Nephron (organoid): ENCODE measurements around the gene RGS5.

Experiments
- H3K27ac Mint-ChIP-seq, 3 experiments: 2 replicates each; pipeline ENCODE4 v1.8.0; 2020; ENCODE audit warnings: mixed read lengths in 3 of 3, mild to moderate bottlenecking in 2 of 3, moderate library complexity in 1 of 3
- H3K27me3 Mint-ChIP-seq: 2 replicates; pipeline ENCODE4 v1.8.0; 2021; ENCODE audit warnings: low read depth, mild to moderate bottlenecking, moderate library complexity, mixed read lengths
- H3K36me3 Mint-ChIP-seq: 2 replicates; pipeline ENCODE4 v1.8.0; 2020; ENCODE audit warnings: low read depth, mixed read lengths
- H3K4me1 Mint-ChIP-seq: 2 replicates; pipeline ENCODE4 v1.8.0; 2020; ENCODE audit warnings: mixed read lengths
- H3K4me3 Mint-ChIP-seq, 3 experiments: 2 replicates each; pipeline ENCODE4 v1.8.0; 2020; ENCODE audit warnings: mild to moderate bottlenecking in 3 of 3, mixed read lengths in 3 of 3, moderate library complexity in 2 of 3
- H3K9me3 Mint-ChIP-seq: 2 replicates; pipeline ENCODE4 v1.8.0; 2020; ENCODE audit warnings: mixed read lengths
- CTCF ChIP-seq, 3 experiments: fragments of 200-600 bp; sonication (generic); IDR thresholded peaks; one replicate each; pipeline ENCODE4 v1.5.0; 2021; ENCODE audit warnings: antibody characterized with exemption in 3 of 3; ENCODE audit not compliant: unreplicated experiment in 3 of 3

Gene RGS5

GRCh38 chr1:163120372-163120771, 82.3 kb downstream of the RGS5 start:
- no peak overlapping the region for H3K4me3 Mint-ChIP-seq
- H3K9me3 Mint-ChIP-seq: no peaks in the 10 kb centered on the region
- no peaks in the 10 kb centered on the region for H3K27me3 Mint-ChIP-seq
- no peak for TF ChIP-seq CTCF (IDR thresholded peaks at IDR 0.05; ENCODE audit: unreplicated experiment in 3 of 3)
- H3K36me3 Mint-ChIP-seq: no peaks in the 10 kb centered on the region
- no peaks in the 10 kb centered on the region for H3K4me1 Mint-ChIP-seq
- no peak overlapping the region for H3K27ac Mint-ChIP-seq

GRCh38 chr1:163119707-163120106, 83.0 kb downstream of the RGS5 start:
- Mint-ChIP-seq H3K36me3 (no peaks in the 10 kb centered on the region), H3K4me1 (no peaks in the 10 kb centered on the region), H3K27me3 (no peaks in the 10 kb centered on the region), H3K27ac (no peak overlapping the region), H3K4me3 (no peak overlapping the region), H3K9me3 (no peaks in the 10 kb centered on the region)
- TF ChIP-seq CTCF (IDR thresholded peaks at IDR 0.05; ENCODE audit: unreplicated experiment in 3 of 3): no peak

GRCh38 chr1:163115887-163116286, 86.8 kb downstream of the RGS5 start:
- H3K27me3 Mint-ChIP-seq: no peaks in the 10 kb centered on the region
- no peak overlapping the region for H3K4me3 Mint-ChIP-seq
- H3K9me3 Mint-ChIP-seq: no peaks in the 10 kb centered on the region
- H3K4me1 Mint-ChIP-seq: no peaks in the 10 kb centered on the region
- no peak overlapping the region for H3K27ac Mint-ChIP-seq
- TF ChIP-seq CTCF (IDR thresholded peaks at IDR 0.05; ENCODE audit: unreplicated experiment in 3 of 3): no peak
- H3K36me3 Mint-ChIP-seq: no peaks in the 10 kb centered on the region

- Mint-ChIP-seq H3K36me3 (no peaks in the 10 kb centered on the region), H3K4me3 (no peak overlapping the region)
- TF ChIP-seq CTCF (IDR thresholded peaks at IDR 0.05; ENCODE audit: unreplicated experiment in 3 of 3): no peak
Observed at GRCh38 chr1:163107655-163108054, 95.1 kb downstream of the RGS5 start.

DNA sequence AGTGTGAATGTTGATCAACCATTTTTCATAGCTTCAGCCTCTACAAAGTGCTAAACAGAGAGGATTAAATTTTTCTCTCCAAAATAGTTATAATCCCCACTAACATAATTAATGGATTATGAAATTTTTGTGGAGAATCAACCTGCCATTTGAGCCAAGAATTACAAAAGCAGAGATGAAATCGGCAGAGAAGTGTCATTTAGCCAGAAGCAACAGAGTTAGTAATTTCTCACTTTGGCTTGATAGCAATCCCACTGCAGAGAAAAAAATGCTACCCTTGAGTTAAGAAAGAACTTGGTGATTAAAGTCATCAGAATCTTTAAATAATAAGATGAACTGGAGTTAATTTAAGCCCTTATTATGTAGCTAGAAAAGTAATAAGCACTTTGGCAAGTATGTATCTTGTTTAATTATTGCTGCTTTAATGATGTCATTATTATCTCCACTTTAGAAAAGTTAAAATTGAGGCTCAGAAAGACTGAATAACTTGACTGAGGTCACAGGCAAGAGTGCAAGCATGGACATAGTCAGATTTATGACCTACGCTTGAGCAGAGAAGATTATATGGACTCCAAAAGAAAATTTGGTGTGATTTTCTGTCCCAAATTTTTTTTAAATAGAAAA, 96.2 kb downstream of the RGS5 start:
- Mint-ChIP-seq H3K9me3 (peaks cover 3% of the 10 kb centered on the region), H3K4me1 (peaks cover 5% of the 10 kb centered on the region), H3K36me3 (no peaks in the 10 kb centered on the region), H3K4me3 (no peak overlapping the region), H3K27ac (peak overlapping the region in 1 of 3 experiments; percentile 67), H3K27me3 (no peaks in the 10 kb centered on the region)
- TF ChIP-seq CTCF (IDR thresholded peaks at IDR 0.05; ENCODE audit: unreplicated experiment in 3 of 3): no peak

More at GRCh38 chr1:163107655-163108054, 95.1 kb downstream of the RGS5 start:
- H3K27me3 Mint-ChIP-seq: no peaks in the 10 kb centered on the region
- H3K27ac Mint-ChIP-seq: no peak overlapping the region
- H3K9me3 Mint-ChIP-seq: peaks cover 3% of the 10 kb centered on the region
- H3K4me1 Mint-ChIP-seq: peaks cover 5% of the 10 kb centered on the region

GRCh38 chr1:163104385-163105099, 98.2 kb downstream of the RGS5 start:
- H3K4me3 Mint-ChIP-seq: no peak overlapping the region
- H3K27ac Mint-ChIP-seq: peak overlapping the region in 2 of 3 experiments; percentile 8 to 19
- H3K36me3 Mint-ChIP-seq: no peaks in the 10 kb centered on the region
- no peak for TF ChIP-seq CTCF (IDR thresholded peaks at IDR 0.05; ENCODE audit: unreplicated experiment in 3 of 3)
- H3K27me3 Mint-ChIP-seq: no peaks in the 10 kb centered on the region
- peaks cover 5% of the 10 kb centered on the region for H3K4me1 Mint-ChIP-seq
- no peaks in the 10 kb centered on the region for H3K9me3 Mint-ChIP-seq
